Measurements from ENCODE around the gene PLOD3.

The PLOD3 gene

DNA sequence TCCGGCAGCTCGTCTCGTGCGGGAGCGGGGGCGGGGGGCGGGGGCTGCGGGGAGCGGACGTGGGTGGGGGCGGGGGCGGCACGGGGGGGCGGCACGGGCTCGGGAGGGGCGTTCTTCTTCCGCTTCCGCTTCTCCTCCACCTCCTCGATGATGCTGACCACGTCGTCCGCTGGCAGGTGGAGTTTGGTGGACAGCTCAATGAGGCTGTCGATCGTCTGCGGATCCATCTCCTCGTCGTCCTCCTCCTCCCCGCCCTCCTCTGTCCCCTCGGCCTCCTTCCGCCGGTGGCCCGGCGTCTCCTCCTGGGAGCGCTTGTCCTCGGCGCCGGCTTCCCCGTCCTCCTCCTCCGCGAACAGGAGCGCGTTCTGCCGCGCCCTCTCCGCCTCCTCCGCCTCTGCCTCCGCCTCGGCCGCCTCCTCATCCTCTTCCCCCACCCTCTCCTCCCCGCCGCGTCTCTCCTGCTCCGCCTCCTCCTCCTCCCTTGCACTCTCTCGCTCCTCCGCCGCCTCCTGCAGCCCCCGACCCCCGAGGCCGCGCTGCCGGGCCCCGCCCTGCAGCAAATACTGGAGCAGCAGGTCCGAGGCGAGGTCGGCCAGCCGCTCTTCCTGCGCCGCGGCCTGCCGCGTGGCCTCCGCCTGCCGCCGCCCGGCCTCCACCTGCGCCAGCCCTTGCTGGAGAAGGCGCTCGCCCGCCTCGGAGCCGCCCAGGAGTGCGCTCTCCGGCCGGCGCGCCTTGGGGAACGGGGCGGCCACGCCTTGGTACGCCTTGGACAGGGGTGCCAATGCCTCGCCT, 53.9 kb downstream of the PLOD3 start:
- TF ChIP-seq, protein P1, sequence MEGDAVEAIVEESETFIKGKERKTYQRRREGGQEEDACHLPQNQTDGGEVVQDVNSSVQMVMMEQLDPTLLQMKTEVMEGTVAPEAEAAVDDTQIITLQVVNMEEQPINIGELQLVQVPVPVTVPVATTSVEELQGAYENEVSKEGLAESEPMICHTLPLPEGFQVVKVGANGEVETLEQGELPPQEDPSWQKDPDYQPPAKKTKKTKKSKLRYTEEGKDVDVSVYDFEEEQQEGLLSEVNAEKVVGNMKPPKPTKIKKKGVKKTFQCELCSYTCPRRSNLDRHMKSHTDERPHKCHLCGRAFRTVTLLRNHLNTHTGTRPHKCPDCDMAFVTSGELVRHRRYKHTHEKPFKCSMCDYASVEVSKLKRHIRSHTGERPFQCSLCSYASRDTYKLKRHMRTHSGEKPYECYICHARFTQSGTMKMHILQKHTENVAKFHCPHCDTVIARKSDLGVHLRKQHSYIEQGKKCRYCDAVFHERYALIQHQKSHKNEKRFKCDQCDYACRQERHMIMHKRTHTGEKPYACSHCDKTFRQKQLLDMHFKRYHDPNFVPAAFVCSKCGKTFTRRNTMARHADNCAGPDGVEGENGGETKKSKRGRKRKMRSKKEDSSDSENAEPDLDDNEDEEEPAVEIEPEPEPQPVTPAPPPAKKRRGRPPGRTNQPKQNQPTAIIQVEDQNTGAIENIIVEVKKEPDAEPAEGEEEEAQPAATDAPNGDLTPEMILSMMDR (IDR thresholded peaks at IDR 0.05; ENCODE audit: insufficient read depth, low read depth, low read length, missing control alignments) = no peak
- DNase-seq (ENCODE audit: low read depth) = peak; percentile 55

DNA sequence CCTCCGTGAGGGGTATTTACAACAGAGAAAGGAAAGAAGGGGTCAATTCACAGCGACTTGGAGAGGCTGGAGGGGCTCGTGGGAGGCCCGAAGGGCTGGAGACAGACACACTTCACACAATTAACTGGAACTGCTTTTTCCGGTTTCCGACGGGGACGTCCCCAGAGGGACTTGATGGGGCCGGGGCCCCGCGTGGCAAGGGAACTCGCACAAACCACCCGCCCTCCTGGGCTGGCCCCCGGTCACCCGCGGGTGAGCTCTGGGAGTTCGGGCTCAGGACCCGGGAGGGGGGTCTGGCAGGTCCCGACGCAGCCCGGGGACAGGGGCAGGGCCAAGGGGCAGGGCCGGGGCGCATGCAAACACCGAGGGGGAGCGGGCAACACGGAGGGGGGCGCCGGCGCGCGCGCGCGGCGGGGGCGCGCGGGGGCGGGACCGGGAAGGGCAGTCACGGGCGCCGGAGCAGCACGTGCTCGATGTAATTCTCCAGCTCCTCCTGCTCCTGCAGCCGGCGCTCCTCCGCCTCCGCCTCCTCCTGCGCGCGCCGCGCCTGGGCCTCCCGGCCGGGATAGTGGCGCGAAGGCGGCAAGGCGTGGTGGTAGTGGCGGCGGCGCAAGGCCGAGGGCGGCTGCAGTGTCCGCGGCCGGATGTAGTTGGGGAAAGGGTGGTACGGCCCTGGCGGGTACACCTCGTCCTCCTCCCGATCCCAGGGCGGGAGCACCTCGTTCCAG, 54.7 kb downstream of the PLOD3 start:
- DNase-seq (ENCODE audit: low read depth) = peak; percentile 69
- TF ChIP-seq, protein P1 (IDR thresholded peaks at IDR 0.05; ENCODE audit: insufficient read depth, low read depth, low read length, missing control alignments) = no peak

More for the DNA sequence above, 53.9 kb downstream of the PLOD3 start:
- peak overlapping the region; percentile 36 for H3K4me3 ChIP-seq (ENCODE audit: low read length)

GRCh38 chr7:101161692-101162471, 55.5 kb downstream of the PLOD3 start:
- no peak for DNase-seq (ENCODE audit: low read depth)
- H3K4me3 ChIP-seq (ENCODE audit: low read length) = no peak overlapping the region
- TF ChIP-seq, protein P1 (IDR thresholded peaks at IDR 0.05; ENCODE audit: insufficient read depth, low read depth, low read length, missing control alignments) = no peak

More for the DNA sequence above, 54.7 kb downstream of the PLOD3 start:
- peak overlapping the region; percentile 14 for H3K4me3 ChIP-seq (ENCODE audit: low read length)

DNA sequence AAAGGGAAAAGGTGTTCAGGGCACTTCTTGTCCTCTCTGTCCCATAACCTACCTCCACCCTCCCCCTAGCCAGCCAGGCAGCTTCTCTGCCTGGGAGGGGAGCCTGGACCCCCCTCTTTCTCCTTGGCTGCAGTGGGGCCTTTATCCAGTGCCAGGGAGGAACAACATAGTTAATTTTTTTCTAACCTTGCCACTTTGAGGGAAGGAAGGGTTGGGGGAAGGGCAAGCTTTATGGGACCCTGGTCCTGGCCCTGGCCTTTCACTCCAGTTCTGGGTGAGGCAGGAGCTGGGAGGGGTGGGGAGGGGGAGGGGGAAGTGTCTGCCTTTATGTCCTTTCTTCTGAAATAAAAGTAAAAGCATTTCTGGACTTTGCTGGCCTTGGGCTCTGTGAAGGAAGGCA, 56.5 kb downstream of the PLOD3 start:
- no peak for DNase-seq (ENCODE audit: low read depth)
- TF ChIP-seq, protein P1 (IDR thresholded peaks at IDR 0.05; ENCODE audit: insufficient read depth, low read depth, low read length, missing control alignments) = no peak
- H3K4me3 ChIP-seq (ENCODE audit: low read length) = no peak overlapping the region

GRCh38 chr7:101159696-101160674, 57.4 kb downstream of the PLOD3 start:
- no peak overlapping the region for H3K4me3 ChIP-seq (ENCODE audit: low read length)
- TF ChIP-seq, protein P1 (IDR thresholded peaks at IDR 0.05; ENCODE audit: insufficient read depth, low read depth, low read length, missing control alignments) = no peak
- DNase-seq (ENCODE audit: low read depth) = peak; percentile 64

Data from epithelial cell of esophagus (primary cell).